HepG2 (cell line): Measurements from ENCODE around the gene ERMARD. TPM values are rescaled to one million over a fixed set of nuclear protein-coding genes. Genes with fewer than 3 reads are reported as not detected.

Source experiments
- GPN1 ChIP-seq: sonication (generic); formaldehyde crosslinking; IDR thresholded peaks from 2 replicates; pipeline ENCODE4 v1.5.1; 2020; ENCODE audit warnings: missing genetic modification reagents, borderline replicate concordance
- HDAC6 ChIP-seq: fragments of 200-600 bp; sonication (generic); IDR thresholded peaks from 2 replicates; pipeline ENCODE4 v1.7.0; 2017; ENCODE audit warnings: mild to moderate bottlenecking, antibody characterized with exemption, low read length, low read depth
- MAFK ChIP-seq, 2 experiments: IDR thresholded peaks in 1 of 2; conservative IDR thresholded peaks in 1 of 2; 2 replicates each; pipeline ENCODE4 v1.6.1; 2011; ENCODE audit warnings: improper control_type of control experiment in 2 of 2, low read length in 2 of 2
- NR1H2 ChIP-seq: sonication (generic); formaldehyde crosslinking; IDR thresholded peaks from 2 replicates; pipeline ENCODE4 v1.8.1; 2022; ENCODE audit warnings: low read depth, missing genetic modification reagents, borderline replicate concordance
- NR2C2 ChIP-seq: sonication (generic); formaldehyde crosslinking; IDR thresholded peaks from 2 replicates; pipeline ENCODE4 v1.4.0; 2020; ENCODE audit warnings: missing genetic modification reagents, mild to moderate bottlenecking, moderate library complexity, borderline replicate concordance
- PAF1 ChIP-seq: IDR thresholded peaks from 2 replicates; pipeline ENCODE4 v1.6.1; 2016; ENCODE audit warnings: missing genetic modification reagents, missing compliant biosample characterization
- SMAD9 ChIP-seq: sonication (generic); formaldehyde crosslinking; IDR thresholded peaks from 2 replicates; pipeline ENCODE4 v1.5.1; 2020; ENCODE audit warnings: mild to moderate bottlenecking, missing genetic modification reagents
- ZBTB33 ChIP-seq: sonication (generic); formaldehyde crosslinking; IDR thresholded peaks from 2 replicates; pipeline ENCODE4 v1.4.0; 2020; ENCODE audit warnings: missing genetic modification reagents
- ZFP36L1 ChIP-seq: sonication (generic); formaldehyde crosslinking; IDR thresholded peaks from 2 replicates; pipeline ENCODE4 v1.8.0; 2022; ENCODE audit warnings: mild to moderate bottlenecking, missing genetic modification reagents, moderate library complexity
- ZNF7 ChIP-seq: IDR thresholded peaks from 2 replicates; pipeline ENCODE4 v1.6.1; 2016; ENCODE audit warnings: missing biosample characterization, missing genetic modification reagents
- ZNF713 ChIP-seq: sonication (generic); formaldehyde crosslinking; IDR thresholded peaks from 2 replicates; pipeline ENCODE4 v1.4.0; 2020; ENCODE audit warnings: mild to moderate bottlenecking, missing genetic modification reagents
- ZNF740 ChIP-seq: sonication (generic); formaldehyde crosslinking; IDR thresholded peaks from 2 replicates; pipeline ENCODE4 v1.4.0; 2020; ENCODE audit warnings: missing genetic modification reagents
- polyA plus RNA-seq, 8 experiments: library from polyadenylated mRNA; depleted of rRNA in 3 of 8; stranded (reverse) in 7 of 8; unstranded in 1 of 8; fragments of >200 nt; fragmentation: Illumina TruSeq in 4 of 8; extraction: Trizol in 4 of 8; gene quantifications; 2 replicates each; pipeline versions ENCODE4 v1.2.1 to v1.2.3, GENCODE V29; 2011 to 2016; ENCODE audit warnings: low read depth in 4 of 8, missing spikeins in 1 of 8, mixed read lengths in 1 of 8; ENCODE audit not compliant: insufficient read depth in 1 of 8
- total RNA-seq, 5 experiments: library from RNA; depleted of rRNA; stranded (reverse); fragments of >200 nt; fragmentation: Illumina TruSeq; extraction: Trizol; gene quantifications; 2 replicates each; pipeline ENCODE4 v1.2.3, GENCODE V29; 2016; ENCODE audit warnings: low read depth in 1 of 5
- TF ChIP-seq, protein P1 (sequence below): IDR thresholded peaks from 2 replicates; pipeline ENCODE4 v1.6.1; 2016; ENCODE audit warnings: low read depth, missing genetic modification reagents, missing compliant biosample characterization
- TF ChIP-seq, protein P2 (sequence below), 2 experiments: sonication (generic) in 1 of 2; formaldehyde crosslinking in 1 of 2; IDR thresholded peaks; 2 replicates each; pipeline versions ENCODE4 v1.4.0 to v1.6.1; 2018 to 2020; ENCODE audit warnings: missing genetic modification reagents in 2 of 2, borderline replicate concordance in 1 of 2, low read depth in 1 of 2, mild to moderate bottlenecking in 1 of 2, missing biosample characterization in 1 of 2
- TF ChIP-seq, protein P3 (sequence below): sonication (generic); formaldehyde crosslinking; IDR thresholded peaks from 2 replicates; pipeline ENCODE4 v1.4.0; 2020; ENCODE audit warnings: low read depth, mild to moderate bottlenecking, missing genetic modification reagents
- TF ChIP-seq, protein P4 (sequence below): sonication (generic); formaldehyde crosslinking; IDR thresholded peaks from 2 replicates; pipeline ENCODE4 v1.4.0; 2020; ENCODE audit warnings: mild to moderate bottlenecking, missing genetic modification reagents

The ERMARD gene
- total and polyA plus RNA-seq, 2 of the 13 experiments (the other 11 are each of a cell fraction or from before 2014, with no cell fraction given), result 8.8 to 10.7 TPM

DNA sequence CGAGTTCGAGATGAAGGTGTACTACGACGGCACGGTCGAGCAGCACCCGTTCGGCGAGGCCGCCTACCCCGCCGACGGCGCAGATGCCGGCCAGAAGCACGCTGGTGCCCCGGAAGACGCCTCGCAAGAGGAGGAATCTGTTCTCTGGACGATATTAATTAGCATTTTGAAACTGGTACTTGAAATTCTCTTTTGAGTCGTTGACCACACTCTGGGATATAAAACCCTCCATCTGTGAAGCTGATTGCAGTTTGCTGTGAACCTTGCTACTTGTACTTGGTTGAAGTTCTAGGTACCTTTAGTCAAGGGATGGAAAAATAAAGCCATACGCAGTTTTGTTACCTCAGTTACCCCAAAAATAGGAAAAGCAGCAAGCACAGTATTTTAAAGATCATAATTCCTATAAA, 48.6 kb upstream of the ERMARD start (continued):
- TF ChIP-seq, protein P1, sequence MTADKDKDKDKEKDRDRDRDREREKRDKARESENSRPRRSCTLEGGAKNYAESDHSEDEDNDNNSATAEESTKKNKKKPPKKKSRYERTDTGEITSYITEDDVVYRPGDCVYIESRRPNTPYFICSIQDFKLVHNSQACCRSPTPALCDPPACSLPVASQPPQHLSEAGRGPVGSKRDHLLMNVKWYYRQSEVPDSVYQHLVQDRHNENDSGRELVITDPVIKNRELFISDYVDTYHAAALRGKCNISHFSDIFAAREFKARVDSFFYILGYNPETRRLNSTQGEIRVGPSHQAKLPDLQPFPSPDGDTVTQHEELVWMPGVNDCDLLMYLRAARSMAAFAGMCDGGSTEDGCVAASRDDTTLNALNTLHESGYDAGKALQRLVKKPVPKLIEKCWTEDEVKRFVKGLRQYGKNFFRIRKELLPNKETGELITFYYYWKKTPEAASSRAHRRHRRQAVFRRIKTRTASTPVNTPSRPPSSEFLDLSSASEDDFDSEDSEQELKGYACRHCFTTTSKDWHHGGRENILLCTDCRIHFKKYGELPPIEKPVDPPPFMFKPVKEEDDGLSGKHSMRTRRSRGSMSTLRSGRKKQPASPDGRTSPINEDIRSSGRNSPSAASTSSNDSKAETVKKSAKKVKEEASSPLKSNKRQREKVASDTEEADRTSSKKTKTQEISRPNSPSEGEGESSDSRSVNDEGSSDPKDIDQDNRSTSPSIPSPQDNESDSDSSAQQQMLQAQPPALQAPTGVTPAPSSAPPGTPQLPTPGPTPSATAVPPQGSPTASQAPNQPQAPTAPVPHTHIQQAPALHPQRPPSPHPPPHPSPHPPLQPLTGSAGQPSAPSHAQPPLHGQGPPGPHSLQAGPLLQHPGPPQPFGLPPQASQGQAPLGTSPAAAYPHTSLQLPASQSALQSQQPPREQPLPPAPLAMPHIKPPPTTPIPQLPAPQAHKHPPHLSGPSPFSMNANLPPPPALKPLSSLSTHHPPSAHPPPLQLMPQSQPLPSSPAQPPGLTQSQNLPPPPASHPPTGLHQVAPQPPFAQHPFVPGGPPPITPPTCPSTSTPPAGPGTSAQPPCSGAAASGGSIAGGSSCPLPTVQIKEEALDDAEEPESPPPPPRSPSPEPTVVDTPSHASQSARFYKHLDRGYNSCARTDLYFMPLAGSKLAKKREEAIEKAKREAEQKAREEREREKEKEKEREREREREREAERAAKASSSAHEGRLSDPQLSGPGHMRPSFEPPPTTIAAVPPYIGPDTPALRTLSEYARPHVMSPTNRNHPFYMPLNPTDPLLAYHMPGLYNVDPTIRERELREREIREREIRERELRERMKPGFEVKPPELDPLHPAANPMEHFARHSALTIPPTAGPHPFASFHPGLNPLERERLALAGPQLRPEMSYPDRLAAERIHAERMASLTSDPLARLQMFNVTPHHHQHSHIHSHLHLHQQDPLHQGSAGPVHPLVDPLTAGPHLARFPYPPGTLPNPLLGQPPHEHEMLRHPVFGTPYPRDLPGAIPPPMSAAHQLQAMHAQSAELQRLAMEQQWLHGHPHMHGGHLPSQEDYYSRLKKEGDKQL (CRISPR knock-in tag), result no peak
- TF ChIP-seq PAF1 (no peak; the same call in 1 of the 2 replicates), ZNF713 (CRISPR knock-in tag) (peak; percentile 18; the same call in 1 of the 2 replicates), MAFK (conservative IDR thresholded peaks at IDR 0.05 in 1 of 2, IDR thresholded peaks at IDR 0.05 in 1 of 2; ENCODE audit: low read length in 2 of 2) (no peak), HDAC6 (no peak), ZFP36L1 (CRISPR knock-in tag) (no peak), ZNF740 (CRISPR knock-in tag) (0 out of 2 replicates have a peak, but pooled peaks have one; percentile 11), NR1H2 (CRISPR knock-in tag) (no peak; the same call in 1 of the 2 replicates), ZNF7 (CRISPR knock-in tag) (no peak), ZBTB33 (CRISPR knock-in tag) (peak; percentile 15; the same call in 1 of the 2 replicates), NR2C2 (CRISPR knock-in tag) (no peak), SMAD9 (CRISPR knock-in tag) (no peak), GPN1 (CRISPR knock-in tag) (no peak)
- TF ChIP-seq, protein P2, sequence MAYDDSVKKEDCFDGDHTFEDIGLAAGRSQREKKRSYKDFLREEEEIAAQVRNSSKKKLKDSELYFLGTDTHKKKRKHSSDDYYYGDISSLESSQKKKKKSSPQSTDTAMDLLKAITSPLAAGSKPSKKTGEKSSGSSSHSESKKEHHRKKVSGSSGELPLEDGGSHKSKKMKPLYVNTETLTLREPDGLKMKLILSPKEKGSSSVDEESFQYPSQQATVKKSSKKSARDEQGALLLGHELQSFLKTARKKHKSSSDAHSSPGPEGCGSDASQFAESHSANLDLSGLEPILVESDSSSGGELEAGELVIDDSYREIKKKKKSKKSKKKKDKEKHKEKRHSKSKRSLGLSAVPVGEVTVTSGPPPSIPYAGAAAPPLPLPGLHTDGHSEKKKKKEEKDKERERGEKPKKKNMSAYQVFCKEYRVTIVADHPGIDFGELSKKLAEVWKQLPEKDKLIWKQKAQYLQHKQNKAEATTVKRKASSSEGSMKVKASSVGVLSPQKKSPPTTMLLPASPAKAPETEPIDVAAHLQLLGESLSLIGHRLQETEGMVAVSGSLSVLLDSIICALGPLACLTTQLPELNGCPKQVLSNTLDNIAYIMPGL (CRISPR knock-in tag; IDR thresholded peaks at IDR 0.05; ENCODE audit: borderline replicate concordance in 1 of 2, low read depth in 1 of 2), result no peak
- TF ChIP-seq, protein P3, sequence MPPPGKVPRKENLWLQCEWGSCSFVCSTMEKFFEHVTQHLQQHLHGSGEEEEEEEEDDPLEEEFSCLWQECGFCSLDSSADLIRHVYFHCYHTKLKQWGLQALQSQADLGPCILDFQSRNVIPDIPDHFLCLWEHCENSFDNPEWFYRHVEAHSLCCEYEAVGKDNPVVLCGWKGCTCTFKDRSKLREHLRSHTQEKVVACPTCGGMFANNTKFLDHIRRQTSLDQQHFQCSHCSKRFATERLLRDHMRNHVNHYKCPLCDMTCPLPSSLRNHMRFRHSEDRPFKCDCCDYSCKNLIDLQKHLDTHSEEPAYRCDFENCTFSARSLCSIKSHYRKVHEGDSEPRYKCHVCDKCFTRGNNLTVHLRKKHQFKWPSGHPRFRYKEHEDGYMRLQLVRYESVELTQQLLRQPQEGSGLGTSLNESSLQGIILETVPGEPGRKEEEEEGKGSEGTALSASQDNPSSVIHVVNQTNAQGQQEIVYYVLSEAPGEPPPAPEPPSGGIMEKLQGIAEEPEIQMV (CRISPR knock-in tag), result no peak
- TF ChIP-seq, protein P4, sequence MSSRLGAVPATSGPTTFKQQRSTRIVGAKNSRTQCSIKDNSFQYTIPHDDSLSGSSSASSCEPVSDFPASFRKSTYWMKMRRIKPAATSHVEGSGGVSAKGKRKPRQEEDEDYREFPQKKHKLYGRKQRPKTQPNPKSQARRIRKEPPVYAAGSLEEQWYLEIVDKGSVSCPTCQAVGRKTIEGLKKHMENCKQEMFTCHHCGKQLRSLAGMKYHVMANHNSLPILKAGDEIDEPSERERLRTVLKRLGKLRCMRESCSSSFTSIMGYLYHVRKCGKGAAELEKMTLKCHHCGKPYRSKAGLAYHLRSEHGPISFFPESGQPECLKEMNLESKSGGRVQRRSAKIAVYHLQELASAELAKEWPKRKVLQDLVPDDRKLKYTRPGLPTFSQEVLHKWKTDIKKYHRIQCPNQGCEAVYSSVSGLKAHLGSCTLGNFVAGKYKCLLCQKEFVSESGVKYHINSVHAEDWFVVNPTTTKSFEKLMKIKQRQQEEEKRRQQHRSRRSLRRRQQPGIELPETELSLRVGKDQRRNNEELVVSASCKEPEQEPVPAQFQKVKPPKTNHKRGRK (CRISPR knock-in tag), result no peak
